Muscle of arm (tissue), 12 donors: Measurements from ENCODE around the gene MACROD2. TPM values are rescaled to one million over a fixed set of nuclear protein-coding genes. Genes with fewer than 3 reads are reported as not detected.

Source experiments
- DNase-seq: peaks from one replicate; pipeline ENCODE4 v3.0.0-alpha.2; 2013
- polyA plus RNA-seq, 12 donors: library from polyadenylated mRNA; unstranded; fragments of 120-200 nt; gene quantifications; one replicate each; pipeline ENCODE4 v1.2.1, GENCODE V29; 2013; ENCODE audit not compliant: insufficient read length in 12 of 12

The MACROD2 gene
- polyA plus RNA-seq, 12 donors = 2.7 to 19.1 (median 4.0) TPM; not detected in 1

DNA sequence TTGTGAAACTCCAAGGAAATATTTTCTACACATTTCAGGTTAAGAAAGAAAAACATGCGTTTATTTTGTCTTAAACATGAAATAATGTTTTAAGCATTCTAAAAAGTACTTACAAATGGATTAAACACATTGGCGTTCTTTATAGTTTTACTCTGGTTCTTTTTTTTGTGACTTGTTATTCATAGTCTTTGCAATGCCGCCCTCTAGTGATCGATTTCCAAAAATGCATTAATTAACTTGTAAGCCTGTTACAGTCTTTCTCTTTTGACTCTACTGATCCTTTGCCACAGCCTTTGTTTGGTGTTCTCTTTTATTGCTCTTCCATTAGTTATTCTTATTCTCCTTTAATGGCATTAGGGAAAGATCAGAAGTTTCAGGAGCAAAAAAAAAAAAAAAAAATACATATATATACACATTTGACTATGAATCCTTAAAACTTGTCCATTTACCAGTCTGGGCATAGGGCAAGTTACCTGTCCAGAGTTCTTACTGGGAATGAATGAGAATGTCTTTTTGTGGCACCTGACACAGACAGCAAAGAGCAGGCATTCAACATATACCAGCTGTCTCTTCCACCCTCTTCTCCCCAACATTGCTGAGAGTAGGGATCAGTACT, 59.9 kb downstream of the MACROD2 start:
- DNase-seq = peak; percentile 68

DNA sequence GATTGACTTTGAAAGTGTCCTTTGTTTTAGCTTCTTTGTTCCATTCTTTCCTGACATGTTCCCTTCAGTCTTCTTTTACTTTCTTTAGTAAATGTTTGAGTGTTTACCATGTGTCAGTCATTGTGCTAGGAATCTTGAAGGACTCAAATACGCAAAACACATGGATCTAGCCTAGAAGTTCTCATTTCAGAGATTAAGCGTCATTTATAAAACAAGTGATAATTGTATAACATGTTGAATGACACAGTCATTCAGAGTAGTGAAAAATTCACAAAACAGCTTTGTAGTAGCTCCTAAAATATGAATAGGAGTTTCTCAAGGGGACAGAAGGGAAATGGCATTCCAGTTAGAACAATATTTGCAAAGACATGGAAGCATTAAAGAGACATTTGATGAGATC, 66.9 kb downstream of the MACROD2 start:
- DNase-seq = no peak

DNA sequence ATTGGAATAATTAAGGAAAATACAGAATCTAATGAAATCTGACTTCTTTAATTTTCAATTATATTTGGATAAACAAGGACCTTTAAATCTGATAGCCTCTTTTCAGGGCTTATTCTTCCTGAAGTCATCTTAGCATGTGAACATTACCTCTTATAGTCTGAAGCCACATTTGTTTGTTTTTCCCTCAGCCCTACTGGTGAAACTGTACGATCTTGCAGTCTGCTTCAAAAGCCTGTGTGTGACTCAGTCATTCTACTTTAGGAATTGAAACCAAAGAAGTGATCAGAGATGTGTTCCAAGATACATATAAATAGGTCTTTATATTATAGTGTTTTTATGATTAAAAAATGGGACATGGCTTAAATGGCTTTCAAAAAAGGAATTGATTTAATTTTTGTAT, 67.5 kb downstream of the MACROD2 start:
- no peak for DNase-seq

DNA sequence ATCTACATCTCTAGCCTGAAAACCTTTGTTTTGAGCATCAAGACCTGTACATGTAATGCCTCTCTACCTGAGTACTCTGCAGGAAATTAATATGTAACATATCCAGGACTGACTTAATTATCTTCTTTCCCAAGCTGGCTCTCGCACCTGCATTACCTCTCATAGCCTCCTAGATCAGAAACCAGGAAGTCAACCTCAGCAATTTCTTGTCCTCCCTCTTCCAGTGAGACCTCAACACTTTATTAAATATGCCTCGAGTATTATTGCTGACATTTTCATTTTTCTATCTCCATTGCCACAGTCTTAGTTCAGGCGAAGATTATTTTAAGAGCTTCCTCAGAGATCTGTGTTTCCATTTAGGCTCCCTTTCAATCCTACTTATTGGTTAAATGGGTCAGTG, 69.0 kb downstream of the MACROD2 start:
- no peak for DNase-seq

DNA sequence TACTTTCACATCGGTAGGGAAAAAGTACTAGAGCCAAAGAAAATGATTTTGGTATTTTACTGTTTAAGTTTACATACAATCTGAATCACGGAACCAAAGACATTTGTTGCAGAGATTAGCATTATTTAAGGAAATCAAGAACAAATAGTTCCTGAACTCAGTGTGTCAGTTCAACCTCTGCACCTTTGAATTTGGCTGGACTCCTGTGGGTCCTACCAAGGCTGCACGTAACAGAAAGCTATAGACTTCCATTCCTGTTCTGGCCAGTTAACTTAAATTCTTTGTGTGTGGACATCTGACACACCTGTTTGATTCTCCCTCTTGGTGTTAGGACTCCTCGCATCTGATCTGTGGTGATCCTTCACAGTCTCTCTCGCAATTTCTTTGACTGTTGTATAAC, 69.6 kb downstream of the MACROD2 start:
- no peak for DNase-seq

DNA sequence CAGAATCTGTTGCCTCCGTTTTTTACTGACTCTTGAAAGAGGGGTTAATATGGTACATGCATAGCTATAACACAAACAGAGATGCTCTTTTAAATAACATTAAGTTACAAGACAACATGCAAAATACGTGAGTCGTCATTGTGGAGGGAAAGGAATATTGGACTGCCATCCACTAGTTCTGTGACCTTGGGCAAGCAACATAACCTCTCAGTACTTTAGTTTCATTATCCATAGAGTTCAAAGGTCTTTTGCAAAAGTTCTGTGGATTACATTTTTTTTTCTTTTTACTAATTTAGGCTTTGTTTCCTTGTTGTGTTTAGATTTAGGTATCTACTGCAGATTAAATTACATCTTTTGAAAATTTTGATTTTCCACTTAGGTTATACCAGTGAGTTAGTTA, 70.5 kb downstream of the MACROD2 start:
- no peak for DNase-seq

DNA sequence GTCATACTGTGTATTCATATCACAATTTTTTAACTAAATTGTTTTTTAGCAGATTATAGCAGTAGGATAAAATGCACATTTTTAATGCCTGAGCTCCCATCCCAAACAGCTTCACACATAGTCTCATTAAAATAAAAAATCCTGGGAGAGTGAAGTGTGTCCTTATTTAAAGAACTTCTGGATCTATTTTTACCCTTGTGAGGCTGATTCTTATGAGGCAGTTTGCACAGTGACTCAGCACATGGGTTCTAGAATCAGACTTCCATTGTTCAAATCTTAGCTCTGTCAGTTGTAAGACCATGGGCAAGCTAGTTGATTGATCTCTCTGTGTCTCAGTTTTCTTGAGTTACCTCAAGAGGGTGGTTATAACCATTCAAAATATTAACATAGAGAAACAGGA, 72.3 kb downstream of the MACROD2 start:
- DNase-seq = no peak

DNA sequence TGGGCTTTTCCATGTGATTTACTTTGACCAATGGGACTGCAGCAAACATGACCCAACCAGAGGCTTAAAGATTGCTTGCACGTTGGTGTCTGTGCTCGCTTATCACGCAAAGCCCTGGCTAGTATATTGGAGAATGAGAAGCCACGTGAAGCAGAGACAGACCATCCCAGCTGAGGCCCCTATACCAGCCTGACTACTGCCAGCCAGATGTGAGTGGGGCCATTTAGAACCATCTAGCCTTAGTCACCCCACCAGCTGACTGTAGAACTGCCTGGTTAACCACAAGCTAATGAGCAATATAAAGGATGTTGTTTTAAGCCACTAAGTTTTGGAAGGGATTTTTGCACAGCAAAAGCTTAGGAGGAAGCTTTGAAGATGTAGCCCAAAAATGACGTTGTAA, 74.5 kb downstream of the MACROD2 start:
- no peak for DNase-seq

DNA sequence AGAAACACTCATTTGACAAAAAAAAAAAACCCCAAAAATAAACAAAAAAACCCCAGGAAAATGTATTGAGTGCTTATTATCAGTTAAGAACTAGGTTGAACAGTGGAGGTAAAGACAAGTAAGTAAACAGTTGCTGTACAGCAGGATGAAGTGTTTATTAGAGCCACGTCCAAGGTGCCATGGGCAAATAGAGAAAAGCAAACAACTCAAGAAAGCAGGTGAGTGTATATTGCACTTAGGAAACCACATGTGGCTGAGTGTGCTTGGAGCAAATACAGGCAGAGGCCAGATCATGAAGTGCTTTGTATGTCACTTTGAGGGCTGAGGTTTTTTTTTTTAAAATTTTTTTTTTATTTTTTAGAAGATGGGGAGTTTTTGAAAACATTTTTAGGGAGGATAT, 98.3 kb downstream of the MACROD2 start:
- no peak for DNase-seq

DNA sequence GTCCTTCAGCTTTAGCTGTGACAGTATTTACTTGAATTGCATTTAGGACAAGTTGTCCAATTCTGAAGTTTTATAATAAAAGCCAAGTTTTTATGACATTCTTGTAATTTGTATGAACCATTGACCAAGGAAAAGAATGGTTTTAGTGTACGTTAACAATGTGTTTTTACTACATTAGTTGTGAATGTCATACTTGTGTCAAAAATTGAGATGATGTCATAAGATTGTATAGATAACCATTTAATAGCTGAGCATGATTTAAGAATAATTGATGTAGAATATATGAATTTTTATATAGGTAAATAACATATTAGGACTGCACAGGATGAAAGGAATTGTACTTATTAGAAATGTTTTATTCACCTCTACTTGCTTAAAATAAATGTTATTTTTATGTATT, 102.9 kb downstream of the MACROD2 start:
- DNase-seq = no peak

DNA sequence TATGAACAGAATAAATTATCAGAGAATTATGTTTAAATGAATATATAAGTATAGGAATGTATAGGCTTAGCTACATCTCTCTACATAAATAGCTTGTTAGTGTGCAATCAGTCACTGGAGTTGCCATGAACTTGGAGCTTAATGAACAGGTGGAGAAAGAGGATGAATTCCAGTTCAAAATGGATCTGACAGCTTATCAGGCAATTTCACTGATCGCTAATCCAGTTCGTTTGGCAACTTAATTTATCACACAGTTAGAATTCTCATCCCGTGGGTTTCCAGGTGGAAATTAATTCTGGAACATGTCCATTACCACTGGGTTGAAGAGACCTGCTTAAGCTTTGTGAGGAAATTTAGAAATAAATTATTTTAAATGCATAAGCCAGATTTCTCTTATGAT, 118.1 kb downstream of the MACROD2 start:
- no peak for DNase-seq

DNA sequence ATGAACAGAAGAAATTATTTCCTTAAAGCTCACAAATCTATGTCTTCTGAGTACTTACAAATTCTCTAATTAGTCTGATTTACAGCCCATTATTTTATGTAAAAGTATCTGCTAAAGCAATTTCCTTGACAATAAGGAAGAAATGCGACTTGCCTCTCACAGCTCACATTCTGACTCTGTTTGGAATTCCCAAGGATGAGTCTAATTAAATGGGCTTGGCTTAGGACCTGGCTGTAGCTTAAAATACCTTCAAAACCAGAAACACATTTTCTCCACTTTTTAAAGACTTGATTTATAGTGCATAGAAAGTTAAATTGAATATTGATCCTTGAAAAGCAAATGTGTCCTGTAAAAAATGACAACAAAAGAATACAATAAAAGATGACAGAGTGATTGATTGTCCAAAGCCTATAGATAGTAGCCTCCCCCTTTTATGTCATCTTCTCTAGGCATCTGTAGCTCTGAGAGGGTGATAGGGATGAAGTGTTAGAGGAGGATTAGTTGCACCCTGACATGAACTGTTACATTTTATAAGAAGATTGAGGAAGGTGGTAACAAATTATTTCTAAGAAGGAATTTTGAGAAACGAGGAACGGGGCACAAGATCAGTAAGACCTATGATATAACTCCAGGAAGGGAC, 118.9 kb downstream of the MACROD2 start:
- DNase-seq = no peak

DNA sequence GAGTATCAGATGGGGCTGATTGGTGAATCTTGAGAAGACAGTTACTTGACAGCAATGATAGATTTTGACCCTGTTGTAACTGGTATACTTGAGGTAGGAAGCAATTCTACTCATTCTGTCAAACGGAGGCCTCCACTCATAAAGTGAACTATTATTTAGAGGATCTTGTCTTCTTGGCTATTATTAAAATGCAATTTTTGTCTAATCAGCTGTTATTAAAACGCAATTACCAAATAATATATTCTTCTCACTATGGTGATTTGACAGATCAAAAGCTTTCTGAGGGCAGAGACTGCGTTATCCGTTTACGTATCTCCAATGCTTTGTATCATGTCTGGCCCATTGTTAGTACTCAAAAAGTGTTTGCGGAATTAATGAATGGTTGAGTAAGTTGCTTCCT, 120.7 kb downstream of the MACROD2 start:
- DNase-seq = no peak

DNA sequence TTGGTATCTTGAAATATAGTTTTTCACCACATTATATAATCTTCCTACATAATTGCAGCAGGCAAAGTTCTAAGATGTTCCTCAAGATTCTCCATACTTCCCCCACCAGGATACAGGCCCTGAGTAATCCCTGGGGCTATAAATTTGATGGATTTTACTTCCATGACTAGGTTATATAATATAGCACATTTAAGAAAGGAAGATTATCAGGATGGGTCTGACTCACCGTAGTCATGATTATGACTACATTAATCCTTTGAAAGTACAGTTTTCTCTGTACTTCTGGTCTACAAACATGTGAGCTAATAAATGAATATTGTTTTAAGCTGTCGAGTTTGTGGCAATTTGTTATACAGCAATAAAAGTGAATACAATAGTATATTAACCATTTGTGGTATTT, 122.5 kb downstream of the MACROD2 start:
- no peak for DNase-seq

DNA sequence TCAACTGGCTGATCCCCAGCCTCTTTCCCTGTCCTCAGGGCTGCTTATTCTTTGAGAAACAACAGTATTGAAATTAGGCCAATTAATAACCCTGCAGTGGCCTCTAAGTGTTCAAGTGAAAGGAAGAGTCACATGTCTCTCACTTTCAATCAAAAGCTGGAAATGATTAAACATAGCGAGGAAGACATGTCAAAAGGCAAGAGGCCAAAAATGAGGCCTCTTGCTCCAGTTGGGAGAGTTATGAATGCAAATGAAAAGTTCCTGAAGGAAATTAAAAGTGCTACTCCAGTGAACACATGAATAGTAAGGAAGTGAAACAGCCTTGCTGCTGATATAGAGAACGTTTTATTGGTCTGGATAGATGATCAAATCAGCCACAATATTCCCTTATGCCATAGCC, 131.5 kb downstream of the MACROD2 start:
- DNase-seq = peak; percentile 1

DNA sequence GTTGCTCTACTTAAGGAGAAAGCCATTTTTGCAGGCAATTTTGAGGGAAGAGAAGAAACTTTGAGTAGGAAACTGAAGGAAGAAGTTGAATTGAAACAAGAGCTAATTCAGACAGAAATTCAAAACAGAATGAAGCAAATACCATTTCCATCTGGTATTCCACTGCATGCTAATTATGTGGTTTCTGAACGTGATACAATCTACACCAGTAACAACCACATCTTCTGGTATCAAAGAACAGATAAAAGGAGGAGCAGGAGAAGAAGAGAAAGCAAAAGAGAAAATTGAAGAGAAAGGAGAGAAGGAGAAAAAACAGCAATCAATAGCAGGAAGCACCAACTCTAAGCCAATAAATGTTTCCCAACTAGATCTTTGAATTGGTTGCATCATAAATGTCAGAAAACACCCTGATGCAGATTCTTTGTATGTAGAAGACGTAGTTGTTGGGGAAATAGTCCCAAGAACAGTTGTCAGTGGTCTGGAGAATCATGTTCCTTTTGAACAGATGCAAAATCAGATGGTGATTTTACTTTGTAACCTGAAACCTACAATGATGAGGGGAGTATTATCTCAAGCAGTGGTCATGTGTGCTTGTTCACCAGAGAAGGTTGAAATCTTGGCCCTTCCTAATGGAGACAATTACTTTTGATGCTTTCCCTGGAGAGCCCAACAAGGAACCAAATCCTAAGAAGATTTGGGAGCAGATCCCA, 132.4 kb downstream of the MACROD2 start:
- no peak for DNase-seq

DNA sequence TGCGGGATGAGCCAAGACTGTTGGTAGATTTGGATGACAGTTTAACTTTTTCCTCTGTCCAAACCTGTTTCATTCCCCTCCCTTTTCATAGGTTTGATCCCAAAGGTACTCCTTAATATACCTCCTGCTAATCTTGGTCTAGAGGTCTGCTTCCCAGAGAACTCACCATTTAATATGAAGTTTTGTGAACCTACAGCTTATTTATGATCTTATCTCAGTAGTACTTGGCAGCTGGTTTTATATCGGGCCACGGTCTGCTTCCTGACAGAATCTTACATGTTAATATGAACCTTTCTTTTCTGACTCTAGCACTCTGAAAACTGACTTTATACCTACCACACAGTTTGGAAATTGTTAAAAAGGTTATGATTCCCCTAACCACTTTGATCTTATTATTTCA, 138.7 kb downstream of the MACROD2 start:
- DNase-seq = no peak

DNA sequence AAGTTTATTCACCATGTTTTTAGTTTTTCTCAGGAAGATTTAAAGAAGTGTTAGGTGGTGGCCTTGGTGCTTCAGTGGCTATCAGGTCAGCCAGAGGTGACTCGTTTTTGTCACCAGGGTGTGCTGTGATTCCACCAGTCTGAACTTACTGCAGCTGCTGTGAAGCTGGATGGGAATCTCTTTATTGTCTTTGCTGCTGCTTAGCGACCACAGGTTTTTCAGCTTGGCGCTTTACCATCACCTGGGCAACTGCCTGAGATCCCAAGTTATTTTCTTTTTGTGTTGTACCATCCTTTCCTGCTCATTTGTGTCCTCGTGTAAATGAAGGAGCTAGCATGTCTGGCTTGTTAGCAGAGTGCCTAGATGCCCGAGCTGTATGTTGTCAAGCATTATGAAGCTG, 146.9 kb downstream of the MACROD2 start:
- DNase-seq = peak; percentile 59

DNA sequence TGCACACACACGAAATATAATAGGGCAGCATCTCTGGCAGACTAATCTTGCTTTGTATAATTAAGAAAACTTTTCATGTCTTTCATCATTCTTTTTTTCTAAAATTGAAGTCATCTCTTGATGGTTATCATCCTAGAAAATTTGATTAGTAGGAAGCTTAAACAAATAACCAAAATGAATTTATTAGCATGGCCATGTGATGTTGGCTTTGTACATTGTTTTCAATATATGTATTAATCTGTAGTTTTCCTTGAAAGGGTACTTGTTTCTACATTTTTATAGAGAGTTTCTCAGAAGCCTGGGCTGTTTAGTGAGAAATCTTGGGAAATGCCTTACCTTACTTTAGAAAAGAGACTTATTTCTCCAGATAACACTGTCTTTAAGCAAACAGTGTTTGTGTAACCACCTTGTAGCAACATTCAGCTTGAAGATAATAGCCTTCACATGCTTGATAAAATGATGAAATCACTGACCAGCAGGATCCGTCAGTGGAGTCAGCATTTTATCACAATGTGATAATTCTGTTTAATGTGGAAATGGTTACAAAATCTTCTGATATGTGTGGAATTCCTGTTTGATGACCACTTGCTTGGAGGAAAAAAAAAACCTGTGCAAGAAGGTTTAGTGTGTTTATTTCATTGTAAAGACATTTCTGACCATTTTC, 147.8 kb downstream of the MACROD2 start:
- no peak for DNase-seq

DNA sequence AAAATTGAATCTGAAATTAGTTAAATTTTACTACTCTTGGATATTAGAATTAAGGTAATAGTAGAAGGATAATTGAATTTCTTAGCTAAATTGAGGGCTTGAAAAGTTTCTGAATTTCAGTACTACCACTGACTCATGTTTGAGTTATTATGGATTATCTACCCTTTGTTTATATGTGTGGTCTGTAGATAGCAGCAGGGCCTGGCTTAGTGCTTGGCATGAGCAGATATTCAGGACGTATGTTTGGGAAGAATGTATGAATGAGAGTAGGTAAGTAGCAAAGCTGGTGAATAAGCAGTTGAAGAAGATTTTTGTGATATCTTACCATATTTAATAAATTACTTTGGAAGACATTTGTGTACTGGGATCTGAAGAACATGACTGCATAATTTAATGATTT, 152.7 kb downstream of the MACROD2 start:
- no peak for DNase-seq

DNA sequence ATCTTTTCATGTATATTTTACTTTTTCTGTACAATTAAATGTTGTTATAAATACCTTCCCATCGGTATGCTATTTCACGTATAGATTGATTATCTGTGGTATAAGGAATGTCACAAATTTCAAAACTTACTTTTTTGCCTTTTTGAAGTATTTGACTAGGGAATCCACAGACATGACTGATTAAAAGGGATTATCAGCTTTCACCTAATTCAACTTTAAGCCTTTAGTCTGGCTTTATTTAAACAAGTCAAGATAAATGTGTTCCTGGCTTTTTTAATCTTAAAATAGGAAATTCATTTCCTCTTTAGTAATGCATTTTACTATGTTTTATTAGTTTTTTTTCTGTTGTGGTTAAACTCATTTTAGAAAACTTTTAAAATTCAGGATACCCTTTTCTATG, 160.0 kb downstream of the MACROD2 start:
- no peak for DNase-seq

DNA sequence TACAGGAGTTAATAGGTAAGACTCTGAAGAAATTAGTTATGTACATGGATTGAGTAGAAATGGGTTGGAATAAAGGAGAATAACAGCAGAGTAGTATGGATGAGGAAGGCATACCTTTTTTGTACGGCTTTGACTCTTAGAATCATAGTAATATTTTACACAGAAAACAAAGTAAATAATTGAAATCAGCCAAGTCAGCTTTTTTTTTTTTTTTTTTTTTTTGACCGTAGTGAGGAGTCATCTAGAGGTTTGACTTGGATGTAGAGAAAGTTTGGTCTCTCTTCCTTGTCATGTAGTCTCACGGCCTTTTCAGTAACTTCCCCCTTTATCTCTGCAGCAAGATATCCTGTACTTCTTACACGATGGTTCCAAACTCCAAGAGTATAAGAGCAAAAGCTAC, 183.2 kb downstream of the MACROD2 start:
- DNase-seq = no peak

DNA sequence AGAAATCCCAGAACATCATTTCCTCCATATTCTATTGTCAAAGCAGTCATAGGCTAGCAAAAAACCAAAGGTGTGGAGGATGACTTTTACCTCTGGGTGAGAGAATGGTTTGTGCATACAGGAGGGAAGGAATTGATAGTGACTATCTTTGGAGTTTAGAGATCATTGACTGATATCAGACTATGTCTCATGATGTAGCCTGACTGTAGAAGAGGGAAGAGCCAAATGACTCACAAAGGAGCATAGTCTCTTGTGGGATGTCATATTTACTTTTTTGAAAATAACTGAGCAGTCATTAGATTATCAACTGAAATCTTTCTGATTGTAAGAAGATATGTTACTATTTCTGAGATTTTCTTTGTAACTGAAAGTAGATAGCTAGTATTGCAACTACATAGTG, 183.6 kb downstream of the MACROD2 start:
- no peak for DNase-seq
